DOHH2 (cell line): Measurements from ENCODE around the gene FAM81A.

Source experiments
- H3F3A ChIP-seq: fragments of 200-600 bp; sonication (generic), shearing (Covaris generic); 2 replicates; pipeline ENCODE4 v1.6.0; 2016; ENCODE audit warnings: antibody characterized with exemption, mild to moderate bottlenecking; ENCODE audit not compliant: control insufficient read depth, insufficient read depth
- H3K27ac ChIP-seq: fragments of 200-600 bp; sonication (generic); 2 replicates; pipeline ENCODE4 v1.5.1; 2014; ENCODE audit warnings: low read depth, mild to moderate bottlenecking, low read length, moderate library complexity
- H3K27me3 ChIP-seq: fragments of 200-600 bp; sonication (generic); 2 replicates; pipeline ENCODE4 v1.6.1; 2014; ENCODE audit warnings: mild to moderate bottlenecking, low read length, mixed read lengths; ENCODE audit not compliant: control insufficient read depth
- H3K36me3 ChIP-seq: fragments of 200-600 bp; sonication (generic); 2 replicates; pipeline ENCODE4 v1.6.1; 2014; ENCODE audit warnings: mild to moderate bottlenecking, low read length, moderate library complexity, mixed read lengths; ENCODE audit not compliant: control insufficient read depth
- H3K4me1 ChIP-seq: fragments of 200-600 bp; sonication (generic); 2 replicates; pipeline ENCODE4 v1.6.1; 2014; ENCODE audit warnings: mild to moderate bottlenecking, low read length, mixed read lengths; ENCODE audit not compliant: control insufficient read depth
- H3K4me2 ChIP-seq: fragments of 200-600 bp; sonication (generic); 2 replicates; pipeline ENCODE4 v1.6.0; 2014; ENCODE audit warnings: mild to moderate bottlenecking, low read length, moderate library complexity
- H3K4me3 ChIP-seq: fragments of 200-600 bp; sonication (generic); 2 replicates; pipeline ENCODE4 v1.5.1; 2014; ENCODE audit warnings: mild to moderate bottlenecking, low read length, mixed read lengths
- H3K79me2 ChIP-seq: fragments of 200-600 bp; sonication (generic); 2 replicates; pipeline ENCODE4 v1.6.1; 2014; ENCODE audit warnings: mild to moderate bottlenecking, low read length, mixed read lengths; ENCODE audit not compliant: control insufficient read depth
- H3K9me2 ChIP-seq: fragments of 200-600 bp; sonication (generic); replicated peaks from 2 replicates; pipeline ENCODE4 v1.6.1; 2014; ENCODE audit warnings: mild to moderate bottlenecking, low read length, mixed read lengths; ENCODE audit not compliant: control insufficient read depth
- H3K9me3 ChIP-seq: fragments of 200-600 bp; sonication (generic); 2 replicates; pipeline ENCODE4 v1.6.1; 2014; ENCODE audit warnings: antibody characterized with exemption, low read length, mixed read lengths; ENCODE audit not compliant: control insufficient read depth, insufficient read depth
- H4K20me1 ChIP-seq: fragments of 200-600 bp; sonication (generic); 2 replicates; pipeline ENCODE4 v1.6.0; 2014; ENCODE audit warnings: low read depth, mild to moderate bottlenecking, antibody characterized with exemption, low read length, moderate library complexity; ENCODE audit not compliant: control insufficient read depth, insufficient read depth
- CTCF ChIP-seq: fragments of 200-600 bp; sonication (generic); IDR thresholded peaks from one replicate; pipeline ENCODE4 v1.5.1; 2014; ENCODE audit warnings: antibody characterized with exemption, mild to moderate bottlenecking, low read depth, low read length; ENCODE audit not compliant: poor library complexity, severe bottlenecking
- EZH2phosphoT487 ChIP-seq: fragments of 200-600 bp; sonication (generic); IDR thresholded peaks from 2 replicates; pipeline ENCODE4 v1.6.1; 2017; ENCODE audit warnings: borderline replicate concordance, mild to moderate bottlenecking, antibody characterized with exemption, low read length, moderate library complexity, mixed read lengths

FAM81A gene

GRCh38 chr15:59444081-59444835 lies 6.3 kb downstream of the FAM81A start:
- H3F3A ChIP-seq: no peaks in the 10 kb centered on the region
- peaks cover 58% of the 10 kb centered on the region for H3K36me3 ChIP-seq
- peaks cover 55% of the 10 kb centered on the region for H3K4me1 ChIP-seq
- H3K4me2 ChIP-seq: no peak overlapping the region
- H3K79me2 ChIP-seq: peaks cover 34% of the 10 kb centered on the region
- no peaks in the 10 kb centered on the region for H4K20me1 ChIP-seq
- H3K9me2 ChIP-seq: no peaks in the 10 kb centered on the region
- no peaks in the 10 kb centered on the region for H3K9me3 ChIP-seq
- TF ChIP-seq CTCF: no peak
- no peak for TF ChIP-seq EZH2phosphoT487
- no peaks in the 10 kb centered on the region for H3K27me3 ChIP-seq
- no peak overlapping the region for H3K27ac ChIP-seq
- H3K4me3 ChIP-seq: no peak overlapping the region

GRCh38 chr15:59444980-59445545 lies 7.1 kb downstream of the FAM81A start:
- Histone ChIP-seq H3K9me3 (no peaks in the 10 kb centered on the region), H3K4me1 (peaks cover 47% of the 10 kb centered on the region), H3F3A (no peaks in the 10 kb centered on the region), H3K27ac (no peak overlapping the region), H3K4me2 (no peak overlapping the region), H3K79me2 (peaks cover 26% of the 10 kb centered on the region), H4K20me1 (no peaks in the 10 kb centered on the region), H3K9me2 (no peaks in the 10 kb centered on the region), H3K4me3 (no peak overlapping the region), H3K36me3 (peaks cover 53% of the 10 kb centered on the region), H3K27me3 (no peaks in the 10 kb centered on the region)
- TF ChIP-seq EZH2phosphoT487: no peak
- no peak for TF ChIP-seq CTCF

DNA sequence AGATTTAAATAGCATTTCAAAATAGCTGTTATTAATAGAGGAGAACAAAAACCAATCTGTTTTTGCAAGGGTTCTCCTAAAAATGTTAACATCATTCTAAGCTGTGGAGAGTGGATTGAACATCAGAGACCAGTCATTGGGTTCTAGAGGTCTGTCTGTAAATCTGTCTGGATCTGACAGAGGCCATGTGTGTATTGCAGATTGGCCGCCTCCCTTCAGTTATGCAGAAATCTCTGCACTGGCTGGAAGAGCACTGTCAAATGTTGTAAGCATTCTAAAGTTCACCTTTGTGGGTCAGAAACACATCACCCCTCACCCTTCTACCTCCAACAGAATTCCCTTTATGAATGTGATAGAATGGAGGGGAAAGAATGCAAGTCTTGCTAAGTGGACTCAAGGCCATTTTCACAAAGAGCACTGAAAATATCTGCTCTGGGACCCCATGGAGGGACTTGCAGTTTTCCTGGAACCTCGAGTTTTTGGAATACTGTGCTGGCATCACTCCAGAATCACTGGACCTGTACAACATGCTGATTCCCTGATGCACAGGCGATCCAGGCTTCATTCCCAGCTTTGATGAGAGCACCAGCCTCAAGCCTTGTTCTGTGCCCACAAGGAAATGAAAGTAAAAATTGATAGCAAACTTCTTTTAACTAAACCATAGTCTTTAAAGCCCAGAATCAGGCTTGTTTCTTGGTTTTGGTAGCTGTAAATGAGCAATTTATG lies 8.4 kb downstream of the FAM81A start:
- Histone ChIP-seq H3K9me2 (no peaks in the 10 kb centered on the region), H4K20me1 (no peaks in the 10 kb centered on the region), H3K36me3 (peaks cover 39% of the 10 kb centered on the region), H3K4me2 (no peak overlapping the region), H3K9me3 (no peaks in the 10 kb centered on the region), H3K79me2 (peaks cover 16% of the 10 kb centered on the region), H3K4me1 (peaks cover 33% of the 10 kb centered on the region), H3F3A (no peaks in the 10 kb centered on the region), H3K27ac (no peak overlapping the region), H3K4me3 (no peak overlapping the region), H3K27me3 (no peaks in the 10 kb centered on the region)
- TF ChIP-seq CTCF (no peak), EZH2phosphoT487 (no peak)
